Endothelial cell of umbilical vein (primary cell): ENCODE results near the gene CAT. TPM values are rescaled to one million over a fixed set of nuclear protein-coding genes. Genes with fewer than 3 reads are reported as not detected.

Source experiments
- BruUV-seq: library from RNA; stranded (reverse); fragments of 400-500 nt; replicated peaks from 2 replicates; lab custom pipeline; 2021; lab: Mats Ljungman, UMichigan
- CTCF ChIA-PET: fragments of 300-600, 350-600 bp; sonication (Branson Sonifier 250); formaldehyde crosslinking; loops from one replicate; lab custom pipeline; 2021; ENCODE audit warnings: antibody characterized with exemption, inconsistent platforms; lab: Charles Lee
- POLR2A ChIA-PET: fragments of 300-600, 350-600 bp; sonication (Branson Sonifier 250); formaldehyde crosslinking; loops from one replicate; lab custom pipeline; 2021; ENCODE audit warnings: antibody characterized with exemption, inconsistent platforms; lab: Charles Lee
- DNase-seq: peaks from one replicate; pipeline ENCODE4 v3.0.0-alpha.2; 2011; ENCODE audit warnings: low read depth, low spot score
- FAIRE-seq: peaks from 2 replicates; lab custom pipeline; 2011; peaks lifted over from hg19 to GRCh38; lab: Jason Lieb, UNC
- H2AFZ ChIP-seq: 2 replicates; pipeline ENCODE4 v1.6.0; 2012; ENCODE audit warnings: low read depth, low read length, control low read depth, inconsistent platforms
- H3K27ac ChIP-seq: 2 replicates; pipeline ENCODE4 v1.5.1; 2011; ENCODE audit warnings: low read depth, mild to moderate bottlenecking, control low read depth, low read length, moderate library complexity; ENCODE audit not compliant: insufficient read depth
- H3K27me3 ChIP-seq, 2 experiments: 2 replicates each; pipeline versions ENCODE4 v1.6.0 to v1.6.1; 2011; ENCODE audit warnings: low read length in 2 of 2, mixed read lengths in 1 of 2; ENCODE audit not compliant: control insufficient read depth in 2 of 2, insufficient read depth in 2 of 2
- H3K36me3 ChIP-seq, 2 experiments: 2 replicates in 1 of 2; 3 replicates in 1 of 2; pipeline ENCODE4 v1.5.1; 2011; ENCODE audit warnings: low read length in 2 of 2, mild to moderate bottlenecking in 1 of 2, moderate library complexity in 1 of 2; ENCODE audit not compliant: control insufficient read depth in 2 of 2, insufficient read depth in 2 of 2; ENCODE audit errors: extremely low read depth in 1 of 2
- H3K4me1 ChIP-seq: 3 replicates; pipeline ENCODE4 v1.5.1; 2011; ENCODE audit warnings: mild to moderate bottlenecking, low read length; ENCODE audit not compliant: control insufficient read depth, insufficient read depth; ENCODE audit errors: extremely low read depth
- H3K4me2 ChIP-seq: 2 replicates; pipeline ENCODE4 v1.6.1; 2011; ENCODE audit warnings: low read length, control low read depth, mixed read lengths; ENCODE audit not compliant: insufficient read depth
- H3K4me3 ChIP-seq, 3 experiments: fragments of 200-600 bp in 1 of 3; sonication (generic), shearing (Covaris generic) in 1 of 3; replicated peaks in 1 of 3; 2 replicates each; pipeline ENCODE4 v1.5.1; 2011 to 2016; ENCODE audit warnings: control low read depth in 3 of 3, low read length in 3 of 3, mild to moderate bottlenecking in 2 of 3, inconsistent platforms in 1 of 3, low read depth in 1 of 3, moderate library complexity in 1 of 3; ENCODE audit not compliant: insufficient read depth in 1 of 3
- H3K79me2 ChIP-seq: 2 replicates; pipeline ENCODE4 v1.6.0; 2012; ENCODE audit warnings: low read length, inconsistent platforms; ENCODE audit not compliant: control insufficient read depth, insufficient read depth
- H3K9ac ChIP-seq: replicated peaks from 2 replicates; pipeline ENCODE3; 2011; ENCODE audit warnings: low read length, control low read depth; ENCODE audit not compliant: insufficient read depth; ENCODE audit errors: extremely low read depth
- H3K9me1 ChIP-seq: replicated peaks from 3 replicates; pipeline ENCODE4 v1.6.0; 2011; ENCODE audit warnings: mild to moderate bottlenecking, low read length; ENCODE audit not compliant: control insufficient read depth, insufficient read depth; ENCODE audit errors: extremely low read depth
- H3K9me3 ChIP-seq: replicated peaks from 2 replicates; pipeline ENCODE4 v1.5.1; 2012; ENCODE audit warnings: low read length, inconsistent platforms; ENCODE audit not compliant: control insufficient read depth, insufficient read depth
- H4K20me1 ChIP-seq: replicated peaks from 2 replicates; pipeline ENCODE3; 2011; ENCODE audit warnings: mild to moderate bottlenecking, low read length; ENCODE audit not compliant: control insufficient read depth, insufficient read depth; ENCODE audit errors: extremely low read depth
- CTCF ChIP-seq, 2 donors: IDR thresholded peaks; 1 replicate in 1 of 2; 2 replicates in 1 of 2; pipeline ENCODE4 v1.5.1; 2011; ENCODE audit warnings: low read length in 2 of 2, mild to moderate bottlenecking in 2 of 2, moderate library complexity in 2 of 2, control low read depth in 1 of 2, inconsistent platforms in 1 of 2, low read depth in 1 of 2; ENCODE audit not compliant: insufficient read depth in 1 of 2; ENCODE audit errors: extremely low read depth in 1 of 2
- EZH2 ChIP-seq: IDR thresholded peaks from 2 replicates; pipeline ENCODE4 v1.6.1; 2012; ENCODE audit warnings: borderline replicate concordance, low read depth, mild to moderate bottlenecking, moderate library complexity, low read length, inconsistent platforms; ENCODE audit not compliant: severe bottlenecking
- FOS ChIP-seq: IDR thresholded peaks from 2 replicates; pipeline ENCODE4 v1.6.1; 2011; ENCODE audit warnings: mild to moderate bottlenecking, low read length, moderate library complexity, borderline replicate concordance; ENCODE audit not compliant: insufficient read depth
- GATA2 ChIP-seq: IDR thresholded peaks from 2 replicates; pipeline ENCODE4 v1.7.0; 2011; ENCODE audit warnings: low read depth, mild to moderate bottlenecking, moderate library complexity, mixed read lengths, low read length; ENCODE audit not compliant: insufficient read length, insufficient read depth
- JUN ChIP-seq: IDR thresholded peaks from 2 replicates; pipeline ENCODE4 v1.6.1; 2011; ENCODE audit warnings: borderline replicate concordance, low read depth; ENCODE audit not compliant: insufficient read length, insufficient read depth
- MYC ChIP-seq: IDR thresholded peaks from one replicate; pipeline ENCODE4 v1.6.1; 2011; ENCODE audit warnings: mild to moderate bottlenecking, low read depth, low read length
- POLR2A ChIP-seq: IDR thresholded peaks from 2 replicates; pipeline ENCODE4 v1.6.1; 2012; ENCODE audit warnings: low read depth, mild to moderate bottlenecking, control low read depth, low read length
- POLR2AphosphoS5 ChIP-seq: IDR thresholded peaks from 2 replicates; pipeline ENCODE4 v1.6.1; 2012; ENCODE audit warnings: low read depth, mild to moderate bottlenecking, control low read depth, low read length, moderate library complexity; ENCODE audit not compliant: insufficient read depth
- dilution Hi-C: fragments of 300-500 bp; cut with MboI; formaldehyde crosslinking; loops from one replicate; pipeline ENCODE4 v1.15.0; 2019; ENCODE audit warnings: low sequenced_read_pairs; ENCODE audit not compliant: extremely low pct_ligation_motif_present
- intact Hi-C: fragments of 100-400 bp; cut with micrococcal nuclease; formaldehyde crosslinking; loops from one replicate; pipeline ENCODE4 v1.10.0; 2022
- polyA plus RNA-seq, 4 experiments: library from polyadenylated mRNA; depleted of rRNA in 3 of 4; stranded (reverse) in 3 of 4; unstranded in 1 of 4; fragments of >200 nt; gene quantifications; 2 replicates each; pipeline versions ENCODE4 v1.2.1 to v1.2.3, GENCODE V29; 2011 to 2012; ENCODE audit warnings: missing spikeins in 1 of 4
- total RNA-seq: library from RNA; stranded (reverse); gene quantifications from 2 replicates; pipeline ENCODE4 v1.2.3, GENCODE V29; 2021
- TF ChIP-seq, protein P1 (sequence below): IDR thresholded peaks from 2 replicates; pipeline ENCODE4 v1.6.1; 2011; ENCODE audit not compliant: insufficient read depth, insufficient read length

Gene CAT
- total and polyA plus RNA-seq, 2 donors (not counting 3 experiments of a cell fraction or from before 2014, with no cell fraction given): 32.7 to 50.5 TPM

GRCh38 chr11:34411111-34411510, 27.6 kb upstream of the CAT start:
- dilution Hi-C loops: no loop called here
- Histone ChIP-seq H3K27ac (no peak overlapping the region), H3K27me3 (peaks cover 0 to 2% of the 10 kb centered on the region in 2 experiments), H4K20me1 (no peaks in the 10 kb centered on the region), H3K9me3 (peaks cover 2% of the 10 kb centered on the region), H3K9me1 (no peaks in the 10 kb centered on the region), H3K4me1 (no peaks in the 10 kb centered on the region), H3K9ac (no peak overlapping the region), H3K79me2 (no peaks in the 10 kb centered on the region), H3K4me3 (no peak overlapping the region), H3K36me3 (no peaks in the 10 kb centered on the region), H3K4me2 (no peak overlapping the region), H2AFZ (no peak overlapping the region)
- DNase-seq (no peak), FAIRE-seq (no peak)
- no TSS peak for BruUV-seq
- TF ChIP-seq FOS (no peak), POLR2A (no peak), GATA2 (no peak), JUN (no peak), CTCF (IDR thresholded peaks at IDR 0.05; ENCODE audit: extremely low read depth in 1 of 2, insufficient read depth in 1 of 2, low read depth in 1 of 2, low read length in 2 of 2) (no peak), POLR2AphosphoS5 (no peak), EZH2 (no peak), MYC (no peak)
- TF ChIP-seq, protein P1, sequence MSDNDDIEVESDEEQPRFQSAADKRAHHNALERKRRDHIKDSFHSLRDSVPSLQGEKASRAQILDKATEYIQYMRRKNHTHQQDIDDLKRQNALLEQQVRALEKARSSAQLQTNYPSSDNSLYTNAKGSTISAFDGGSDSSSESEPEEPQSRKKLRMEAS: no peak
- CTCF ChIA-PET: no interaction called here
- intact Hi-C loops: no loop called here
- POLR2A ChIA-PET: no interaction called here
